Body of pancreas (tissue), 4 donors: ENCODE results near the gene RASGRP3. TPM values are rescaled to one million over a fixed set of nuclear protein-coding genes. Genes with fewer than 3 reads are reported as not detected.

Source experiments
- ATAC-seq: fragments of 150-250 bp; one replicate; pipeline ENCODE4 v1.9.1; 2016
- DNase-seq, 4 donors: peaks; one replicate each; pipeline ENCODE4 v3.0.0-alpha.2; 2019
- H3K27ac ChIP-seq, 4 donors: fragments of 200-600 bp; sonication (generic); 1 replicate in 3 of 4; 2 replicates in 1 of 4; pipeline versions ENCODE4 v1.5.1 to v1.6.1; 2016 to 2019; ENCODE audit warnings: mild to moderate bottlenecking in 1 of 4, mixed read lengths in 1 of 4, moderate library complexity in 1 of 4
- H3K27me3 ChIP-seq, 2 donors: fragments of 200-600 bp; sonication (generic); one replicate each; pipeline ENCODE4 v1.6.0; 2016; ENCODE audit warnings: mild to moderate bottlenecking in 1 of 2
- H3K36me3 ChIP-seq, 2 donors: fragments of 200-600 bp; sonication (generic); replicated peaks in 1 of 2; 2 replicates each; pipeline ENCODE4 v1.5.1; 2016; ENCODE audit warnings: low read depth in 2 of 2; ENCODE audit not compliant: insufficient read depth in 1 of 2
- H3K4me1 ChIP-seq: fragments of 200-600 bp; sonication (generic); one replicate; pipeline ENCODE4 v1.6.0; 2016
- H3K4me3 ChIP-seq, 2 donors: fragments of 200-600 bp; sonication (generic); 1 replicate in 1 of 2; 2 replicates in 1 of 2; pipeline ENCODE4 v1.5.1; 2016 to 2019
- H3K9me3 ChIP-seq, 3 donors: fragments of 200-600 bp; sonication (generic); 1 replicate in 2 of 3; 2 replicates in 1 of 3; pipeline ENCODE4 v1.5.1; 2016
- CTCF ChIP-seq, 7 experiments: fragments of 450-650 bp in 4 of 7; fragments of 200-600 bp in 3 of 7; sonication (generic) in 3 of 7; IDR thresholded peaks; one replicate each; pipeline ENCODE4 v1.5.1; 2016 to 2019; ENCODE audit warnings: antibody characterized with exemption in 7 of 7
- POLR2A ChIP-seq, 3 donors: fragments of 450-650 bp; IDR thresholded peaks; one replicate each; pipeline ENCODE4 v1.6.1; 2016; ENCODE audit warnings: antibody characterized with exemption in 3 of 3, mild to moderate bottlenecking in 2 of 3
- WGBS, 2 donors: methylation state at CpG; one replicate each; pipeline ENCODE4 v1.1.5; 2017; 5-methylcytosine and 5-hydroxymethylcytosine counted together
- intact Hi-C: fragments of 100-400 bp; cut with DNase I; formaldehyde crosslinking; loops from one replicate; pipeline ENCODE4 v1.15.1; 2023
- total RNA-seq, 2 donors: library from RNA; depleted of rRNA; stranded (reverse); fragments of >200 nt; gene quantifications; one replicate each; pipeline ENCODE4 v1.1.0, GENCODE V29; 2016

Gene RASGRP3
- total RNA-seq, 2 donors from 2014 or later = 3.9 to 22.1 TPM

- Histone ChIP-seq H3K36me3 (no peaks in the 10 kb centered on the region), H3K4me3 (no peak overlapping the region), H3K9me3 (no peaks in the 10 kb centered on the region), H3K4me1 (peaks cover 11% of the 10 kb centered on the region), H3K27ac (no peak overlapping the region), H3K27me3 (no peaks in the 10 kb centered on the region)
- intact Hi-C loops = no loop called here
- DNase-seq (no peak), ATAC-seq (no peak)
- TF ChIP-seq CTCF (IDR thresholded peaks at IDR 0.05) (no peak), POLR2A (IDR thresholded peaks at IDR 0.05) (no peak)
- 84 to 88% methylated on average over 6 of the region's 6 CpGs for WGBS, 2 donors
Measured at GRCh38 chr2:33602201-33602830, 125.9 kb downstream of the RASGRP3 start.

DNA sequence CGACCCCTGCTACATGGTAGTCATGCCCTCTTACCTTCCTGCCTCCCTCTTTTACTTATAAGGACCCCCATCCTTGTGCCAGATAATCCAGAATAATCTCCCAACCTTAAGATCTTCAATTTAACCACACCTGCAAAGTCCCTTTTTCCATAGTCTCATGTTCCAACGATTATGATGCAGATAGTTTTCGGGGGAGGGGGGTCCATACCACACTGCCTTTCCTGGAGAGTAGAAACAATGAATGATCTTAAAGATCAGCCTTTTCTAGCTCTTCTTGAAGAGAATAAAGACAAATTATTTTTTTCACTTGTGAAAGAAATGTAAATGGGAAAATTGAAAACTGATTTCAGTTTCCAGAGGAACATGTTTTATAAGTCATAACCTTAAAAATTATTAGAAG, 127.0 kb downstream of the RASGRP3 start:
- intact Hi-C loops = no loop called here
- H3K27me3 ChIP-seq = no peaks in the 10 kb centered on the region
- no peak for ATAC-seq
- WGBS, 2 donors = 69 to 71% methylated on average over 3 of the region's 3 CpGs
- no peak overlapping the region for H3K27ac ChIP-seq
- DNase-seq = no peak
- TF ChIP-seq POLR2A (IDR thresholded peaks at IDR 0.05) (no peak), CTCF (IDR thresholded peaks at IDR 0.05) (no peak)
- H3K36me3 ChIP-seq = no peaks in the 10 kb centered on the region
- no peaks in the 10 kb centered on the region for H3K4me1 ChIP-seq
- H3K9me3 ChIP-seq = no peaks in the 10 kb centered on the region
- no peak overlapping the region for H3K4me3 ChIP-seq

DNA sequence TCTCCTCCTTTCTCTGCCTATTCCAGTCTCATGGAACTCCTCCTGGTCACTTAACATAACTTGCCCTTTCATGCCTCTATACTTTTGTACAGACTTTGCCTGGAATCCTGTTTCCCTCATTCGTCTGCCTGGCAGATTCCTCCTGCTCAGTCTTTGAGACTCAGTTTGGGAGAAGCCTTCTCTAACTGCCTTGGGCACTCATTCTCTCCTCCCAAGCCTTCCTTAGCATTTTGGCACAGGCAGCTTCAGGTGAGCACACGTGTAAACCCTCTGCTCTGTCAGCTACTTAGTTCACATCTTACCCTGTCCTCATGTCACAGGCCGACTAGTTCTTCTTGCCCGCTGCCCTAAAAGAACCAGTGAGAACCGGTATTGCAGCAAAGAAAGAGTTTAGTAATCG, 128.6 kb downstream of the RASGRP3 start:
- intact Hi-C loops = no loop called here
- no peak for DNase-seq
- Histone ChIP-seq H3K36me3 (no peaks in the 10 kb centered on the region), H3K4me1 (no peaks in the 10 kb centered on the region), H3K27me3 (no peaks in the 10 kb centered on the region), H3K27ac (no peak overlapping the region), H3K4me3 (no peak overlapping the region), H3K9me3 (no peaks in the 10 kb centered on the region)
- TF ChIP-seq CTCF (IDR thresholded peaks at IDR 0.05) (no peak), POLR2A (IDR thresholded peaks at IDR 0.05) (no peak)
- no peak for ATAC-seq
- 74 to 78% methylated on average over 6 of the region's 6 CpGs for WGBS, 2 donors

- no peak overlapping the region for H3K4me3 ChIP-seq
- H3K9me3 ChIP-seq = no peaks in the 10 kb centered on the region
- no peak for TF ChIP-seq POLR2A (IDR thresholded peaks at IDR 0.05)
- no peak for TF ChIP-seq CTCF (IDR thresholded peaks at IDR 0.05)
- intact Hi-C loops = no loop called here
- H3K36me3 ChIP-seq = no peaks in the 10 kb centered on the region
- H3K27me3 ChIP-seq = no peaks in the 10 kb centered on the region
- 89 to 95% methylated on average over 4 of the region's 4 CpGs for WGBS, 2 donors
- DNase-seq (no peak), ATAC-seq (no peak)
- H3K27ac ChIP-seq = no peak overlapping the region
- no peaks in the 10 kb centered on the region for H3K4me1 ChIP-seq
Measured at GRCh38 chr2:33606100-33606499, 129.7 kb downstream of the RASGRP3 start.

- Histone ChIP-seq H3K27ac (no peak overlapping the region), H3K4me3 (no peak overlapping the region), H3K4me1 (no peaks in the 10 kb centered on the region), H3K27me3 (no peaks in the 10 kb centered on the region), H3K9me3 (no peaks in the 10 kb centered on the region), H3K36me3 (no peaks in the 10 kb centered on the region)
- WGBS, 2 donors = 94 to 97% methylated on average over 7 of the region's 7 CpGs
- no peak for ATAC-seq
- no peak for DNase-seq
- TF ChIP-seq POLR2A (IDR thresholded peaks at IDR 0.05) (no peak), CTCF (IDR thresholded peaks at IDR 0.05) (no peak)
- intact Hi-C loops = no loop called here
Measured at GRCh38 chr2:33606622-33607021, 130.2 kb downstream of the RASGRP3 start.
